Motor neuron (in vitro differentiated cells): ENCODE measurements around the gene LSAMP. TPM values are rescaled to one million over a fixed set of nuclear protein-coding genes. Genes with fewer than 3 reads are reported as not detected.

Source experiments
- ATAC-seq, 8 experiments: fragments of 200-7000 bp; cut with Tn5 transposase; replicated peaks in 6 of 8; 2 replicates each; pipeline ENCODE4 v1.8.0; 2021; ENCODE audit warnings: mild to moderate bottlenecking in 8 of 8, moderate library complexity in 8 of 8
- H3K27ac ChIP-seq, 2 donors: fragments of 250-450 bp; sonication (Bioruptor Pico); 2 replicates each; pipeline ENCODE4 v1.9.0; 2021; ENCODE audit warnings: antibody characterized with exemption in 2 of 2, mild to moderate bottlenecking in 2 of 2, moderate library complexity in 1 of 2
- H3K4me1 ChIP-seq, 2 donors: fragments of 250-450 bp; sonication (Bioruptor Pico); replicated peaks in 1 of 2; 2 replicates each; pipeline ENCODE4 v1.6.1; 2021; ENCODE audit warnings: antibody characterized with exemption in 2 of 2, mild to moderate bottlenecking in 2 of 2, moderate library complexity in 1 of 2
- H3K4me3 ChIP-seq, 5 donors: fragments of 250-450 bp; sonication (Bioruptor Pico); 2 replicates each; pipeline ENCODE4 v1.9.0; 2021; ENCODE audit warnings: antibody characterized with exemption in 5 of 5, mild to moderate bottlenecking in 5 of 5, moderate library complexity in 4 of 5
- WGBS, 10 experiments: fragments of 450-650 bp; shearing (Covaris generic); methylation state at CpG; one replicate each; pipeline ENCODE4 v1.0.0; 2022; 5-methylcytosine and 5-hydroxymethylcytosine counted together
- in situ Hi-C, 9 experiments: fragments of 400-800 bp; cut with MboI; loops; one replicate each; pipeline ENCODE4 v1.15.0; 2021; ENCODE audit warnings: low sequenced_read_pairs in 9 of 9, low pct_unique_long_range_greater_than_20kb in 2 of 9; ENCODE audit not compliant: unreplicated experiment in 9 of 9
- total RNA-seq, 8 experiments: library from RNA; unstranded; fragments of 300-600 nt; gene quantifications; 2 replicates each; pipeline versions ENCODE4 v1.2.3 to v1.2.4, GENCODE V29; 2022

LSAMP gene
- total RNA-seq, 8 experiments from 2014 or later: 24.4 to 76.5 (median 39.2) TPM

DNA sequence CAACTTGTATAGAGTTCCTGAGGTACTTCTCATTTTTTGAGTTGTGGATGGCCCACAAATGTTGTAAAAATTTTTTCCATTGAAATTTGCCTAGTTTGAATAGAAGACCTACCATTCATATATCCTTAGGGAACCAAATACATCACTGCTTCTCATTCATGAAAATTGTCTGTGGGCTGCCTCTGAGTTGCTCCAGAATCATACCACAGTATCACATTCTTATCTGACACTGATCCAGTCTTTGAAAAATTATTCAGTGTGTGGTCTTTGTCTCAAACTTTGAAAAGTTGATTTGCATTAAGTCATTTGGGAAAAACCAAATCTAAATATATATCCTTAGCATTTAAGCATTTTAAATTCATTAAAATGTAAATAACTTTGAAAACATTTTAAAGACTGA lies 321.1 kb downstream of the LSAMP start:
- H3K4me1 ChIP-seq: no peaks in the 10 kb centered on the region
- no peak overlapping the region for H3K4me3 ChIP-seq
- peak in 3 of 8 experiments; percentile 46 to 86 (median 58) for ATAC-seq
- no peak overlapping the region for H3K27ac ChIP-seq
- in situ Hi-C loops: no loop called here

GRCh38 chr3:116118475-116119169 lies 326.7 kb downstream of the LSAMP start:
- no peak overlapping the region for H3K27ac ChIP-seq
- H3K4me3 ChIP-seq: no peak overlapping the region

GRCh38 chr3:116114586-116114985 lies 330.7 kb downstream of the LSAMP start:
- in situ Hi-C loops: no loop called here
- peak in 1 of 8 experiments; percentile 5 for ATAC-seq
- H3K4me1 ChIP-seq: no peaks in the 10 kb centered on the region
- WGBS, 10 experiments: 18 to 100% (median 81%) methylated on average over 1 of the region's 1 CpG
- no peak overlapping the region for H3K4me3 ChIP-seq
- H3K27ac ChIP-seq: no peak overlapping the region

More at GRCh38 chr3:116118475-116119169, 326.7 kb downstream of the LSAMP start:
- no peaks in the 10 kb centered on the region for H3K4me1 ChIP-seq
- in situ Hi-C loops: no loop called here
- peak in 4 of 8 experiments; percentile 23 to 90 (median 82) for ATAC-seq
- WGBS, 10 experiments: 0 to 100% (median 57%) methylated on average over 1 to 3 of the region's 3 CpGs

- peak in 1 of 8 experiments; percentile 30 for ATAC-seq
- Histone ChIP-seq H3K4me1 (no peaks in the 10 kb centered on the region), H3K4me3 (no peak overlapping the region), H3K27ac (no peak overlapping the region)
- in situ Hi-C loops: no loop called here
- WGBS, 10 experiments: 14 to 100% (median 70%) methylated on average over 1 to 2 of the region's 2 CpGs; no CpG with 5 or more reads in 2 of the 10 experiments
Observed at GRCh38 chr3:116112696-116113095, 332.6 kb downstream of the LSAMP start.

- ATAC-seq: no peak
- Histone ChIP-seq H3K4me1 (no peaks in the 10 kb centered on the region), H3K4me3 (no peak overlapping the region), H3K27ac (no peak overlapping the region)
- in situ Hi-C loops: no loop called here
Observed at GRCh38 chr3:116111765-116112164, 333.5 kb downstream of the LSAMP start.

DNA sequence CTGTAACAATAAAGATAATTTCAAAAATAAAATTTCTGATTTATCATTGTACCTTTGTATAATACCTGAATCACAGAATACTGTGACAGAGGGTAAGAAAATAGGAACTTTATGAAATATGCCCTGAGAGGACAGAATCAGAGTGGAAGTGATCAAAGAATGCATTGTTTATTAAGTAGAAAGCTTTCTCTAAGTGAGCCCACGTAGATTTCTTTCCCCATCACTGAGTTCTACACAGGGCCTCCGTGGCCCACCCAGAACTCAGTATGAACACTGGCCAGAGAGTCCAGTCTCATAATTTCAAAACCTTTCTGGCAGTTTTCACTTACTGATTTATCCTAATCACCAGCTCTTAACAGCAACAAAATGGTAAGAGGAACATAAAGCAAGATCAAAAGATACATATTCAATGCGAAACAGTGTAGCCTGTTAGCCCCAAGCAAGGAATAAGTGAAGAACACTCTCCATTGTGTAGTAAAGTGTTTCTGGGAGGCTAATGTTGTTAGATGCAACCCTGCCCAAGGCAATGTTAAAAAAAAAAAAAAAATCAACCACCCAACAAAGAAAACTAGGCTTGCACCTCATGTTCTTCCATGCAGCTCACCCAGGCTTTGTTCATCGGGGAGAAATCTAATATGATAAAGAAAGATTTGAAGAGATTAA lies 341.3 kb downstream of the LSAMP start:
- peaks cover 0 to 4% of the 10 kb centered on the region in 2 donors for H3K4me1 ChIP-seq
- H3K4me3 ChIP-seq: no peak overlapping the region
- in situ Hi-C loops: no loop called here
- H3K27ac ChIP-seq: no peak overlapping the region
- 50 to 100% (median 91%) methylated on average over 1 to 4 of the region's 4 CpGs; no CpG with 5 or more reads in 1 of the 10 experiments for WGBS, 10 experiments
- peak in 3 of 8 experiments; percentile 96 to 99 (median 98) for ATAC-seq

GRCh38 chr3:116102037-116102436 lies 343.2 kb downstream of the LSAMP start:
- ATAC-seq: peak in 1 of 8 experiments; percentile 20
- Histone ChIP-seq H3K4me1 (peaks cover 0 to 4% of the 10 kb centered on the region in 2 donors), H3K4me3 (no peak overlapping the region), H3K27ac (no peak overlapping the region)
- in situ Hi-C loops: no loop called here

GRCh38 chr3:116097226-116097625 lies 348.1 kb downstream of the LSAMP start:
- peak in 2 of 8 experiments; percentile 17 to 85 for ATAC-seq
- H3K4me1 ChIP-seq: peaks cover 0 to 2% of the 10 kb centered on the region in 2 donors
- in situ Hi-C loops: loop anchor here in 1 of 9 experiments (25.0 kb wide), 1 partner anchor 260 kb away; no protein-coding TSS in a partner anchor
- no peak overlapping the region for H3K4me3 ChIP-seq
- no peak overlapping the region for H3K27ac ChIP-seq
- 7 to 100% (median 94%) methylated on average over 1 to 2 of the region's 2 CpGs; no CpG with 5 or more reads in 2 of the 10 experiments for WGBS, 10 experiments

DNA sequence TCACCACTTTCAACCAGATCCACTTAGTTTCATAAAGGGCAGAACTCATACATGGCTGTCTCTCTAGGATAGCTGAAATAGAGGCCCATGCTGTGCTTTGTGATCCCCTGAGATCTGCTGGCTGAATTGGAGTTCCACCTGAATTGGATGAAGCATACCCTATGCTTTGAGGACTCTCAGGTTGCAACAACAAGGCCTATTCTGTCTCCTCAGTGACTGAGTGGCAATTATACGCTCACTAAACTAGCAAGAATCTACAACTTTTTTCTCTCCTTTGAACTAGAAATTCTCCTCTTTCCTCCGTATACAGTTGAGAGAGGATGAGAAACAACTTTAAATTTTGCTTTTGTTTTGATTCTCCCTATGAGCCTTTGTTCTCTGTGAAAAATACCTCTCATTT lies 348.7 kb downstream of the LSAMP start:
- 83 to 100% (median 100%) methylated on average over 1 to 2 of the region's 2 CpGs; no CpG with 5 or more reads in 2 of the 10 experiments for WGBS, 10 experiments
- in situ Hi-C loops: loop anchor here in 1 of 9 experiments (25.0 kb wide), 1 partner anchor 259 kb away; no protein-coding TSS in a partner anchor
- Histone ChIP-seq H3K4me1 (no peaks in the 10 kb centered on the region), H3K27ac (no peak overlapping the region), H3K4me3 (no peak overlapping the region)
- ATAC-seq: no peak

- in situ Hi-C loops: loop anchor here in 1 of 9 experiments (25.0 kb wide), 1 partner anchor 256 kb away; no protein-coding TSS in a partner anchor
- no peak overlapping the region for H3K27ac ChIP-seq
- WGBS, 10 experiments: 47 to 100% (median 60%) methylated on average over 1 to 2 of the region's 2 CpGs; no CpG with 5 or more reads in 1 of the 10 experiments
- H3K4me3 ChIP-seq: no peak overlapping the region
- no peaks in the 10 kb centered on the region for H3K4me1 ChIP-seq
- no peak for ATAC-seq
Observed at GRCh38 chr3:116093374-116093773, 351.9 kb downstream of the LSAMP start.

- Histone ChIP-seq H3K4me3 (no peak overlapping the region), H3K4me1 (peaks cover 0 to 15% of the 10 kb centered on the region in 2 donors), H3K27ac (no peak overlapping the region)
- in situ Hi-C loops: loop anchor here in 1 of 9 experiments (25.0 kb wide), 1 partner anchor 250 kb away; no protein-coding TSS in a partner anchor
- 17 to 100% (median 36%) methylated on average over 1 of the region's 1 CpG; no CpG with 5 or more reads in 4 of the 10 experiments for WGBS, 10 experiments
- ATAC-seq: no peak
Observed at GRCh38 chr3:116087426-116087825, 357.9 kb downstream of the LSAMP start.

DNA sequence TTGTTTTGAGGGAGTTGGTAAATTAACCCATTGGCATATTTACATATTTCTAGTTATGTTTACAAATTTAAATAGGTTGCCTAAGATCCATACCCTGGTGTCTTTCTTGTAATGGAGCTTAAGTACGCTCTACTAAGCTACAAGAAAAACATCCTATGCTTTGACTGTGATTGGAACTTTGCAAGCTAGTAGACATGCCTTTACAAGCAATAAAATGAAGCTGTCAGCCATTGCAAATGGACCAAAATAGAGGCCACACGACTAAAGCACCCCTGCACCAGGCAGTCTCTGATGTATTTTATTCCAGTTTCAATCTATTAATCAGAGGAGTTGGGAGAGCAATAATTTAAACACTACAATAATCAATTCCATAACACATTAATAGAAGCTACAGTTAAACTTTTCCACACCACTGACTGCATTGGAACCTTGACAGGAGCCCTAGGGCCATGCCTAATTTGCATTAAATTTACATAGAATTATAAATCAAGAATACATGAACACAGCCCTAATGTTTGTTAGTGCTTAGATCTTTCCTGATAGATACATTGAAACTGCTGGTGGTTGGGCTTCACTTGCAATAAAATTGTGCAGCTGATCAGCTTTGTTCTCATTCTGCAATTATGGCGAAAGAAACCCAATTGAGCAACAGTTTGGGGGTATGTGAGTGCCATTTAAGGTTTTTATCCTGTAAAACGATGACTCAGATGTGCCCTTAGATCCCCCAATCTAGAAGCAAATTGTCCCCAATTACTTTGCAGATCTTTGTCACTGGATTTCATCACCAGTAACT lies 360.1 kb downstream of the LSAMP start:
- Histone ChIP-seq H3K4me3 (no peak overlapping the region), H3K27ac (no peak overlapping the region), H3K4me1 (peaks cover 0 to 15% of the 10 kb centered on the region in 2 donors)
- ATAC-seq: peak in 6 of 8 experiments; percentile 10 to 94 (median 78)
- in situ Hi-C loops: loop anchor here in 1 of 9 experiments (25.0 kb wide), 1 partner anchor 248 kb away; no protein-coding TSS in a partner anchor
- 7 to 100% (median 69%) methylated on average over 1 to 4 of the region's 4 CpGs; no CpG with 5 or more reads in 1 of the 10 experiments for WGBS, 10 experiments
